ENCODE measurements around the gene RAP1A.
"Not testable (repeated sequence)": the region's sequence is repeated elsewhere in the genome, so short reads cannot be mapped to it uniquely, and the experiment has no call there.

The RAP1A gene

DNA sequence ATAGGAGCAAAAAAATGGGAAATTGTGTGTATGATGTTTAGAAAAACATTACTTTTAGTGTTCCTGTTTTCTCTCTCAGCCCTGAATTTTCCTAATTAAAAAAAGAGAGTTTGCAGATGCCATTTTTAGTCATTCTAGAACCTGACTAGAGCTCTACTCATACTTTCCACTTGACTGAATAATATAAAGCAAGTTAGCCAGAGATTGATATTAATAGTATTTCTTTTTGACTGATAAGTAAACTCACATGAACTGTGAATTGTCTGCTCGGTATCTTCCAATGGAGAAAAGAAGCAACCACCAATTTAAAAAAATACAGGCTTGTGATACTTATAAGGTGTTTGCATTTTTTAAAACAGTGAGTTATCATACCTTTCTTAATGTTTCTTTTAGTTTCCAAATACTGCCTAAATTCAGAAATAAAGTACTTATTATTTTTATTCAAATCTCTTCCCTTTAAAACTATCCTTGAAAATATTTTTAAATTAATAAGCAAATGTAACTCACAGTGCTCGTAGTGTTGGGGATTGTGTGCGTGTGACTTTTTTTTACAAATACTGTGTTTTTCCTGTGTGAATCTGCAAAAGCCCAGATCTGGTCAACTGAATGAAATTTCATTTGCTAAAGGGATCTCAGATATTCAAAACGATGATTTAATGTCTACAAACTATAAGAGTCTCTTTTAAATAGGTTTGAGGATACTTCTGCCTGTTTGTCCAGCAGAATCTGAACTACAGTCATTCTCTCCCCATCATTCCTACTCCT, 9.8 kb downstream of the RAP1A start:
- no peak for DNase-seq (ENCODE audit: low read depth in 3 of 3)

DNA sequence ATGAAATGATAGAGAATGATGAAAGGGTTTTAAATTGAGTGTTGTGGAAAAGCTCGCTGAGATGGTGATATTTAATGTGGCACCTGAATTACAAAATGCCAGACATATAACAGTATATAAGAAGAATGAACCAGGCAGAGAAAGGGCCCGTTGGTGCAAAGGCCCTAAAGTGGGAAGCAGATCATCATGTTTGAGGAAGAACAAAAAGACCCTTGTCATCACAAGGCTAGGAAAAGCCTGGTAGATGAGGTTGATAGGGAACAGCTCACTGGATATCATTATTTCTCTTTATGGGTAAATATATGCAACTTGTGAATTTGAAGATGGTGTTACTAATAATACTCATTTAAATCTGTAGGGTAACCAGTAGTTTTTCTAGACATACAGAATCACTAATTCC, 11.0 kb downstream of the RAP1A start:
- DNase-seq (ENCODE audit: low read depth in 3 of 3) = no peak

DNA sequence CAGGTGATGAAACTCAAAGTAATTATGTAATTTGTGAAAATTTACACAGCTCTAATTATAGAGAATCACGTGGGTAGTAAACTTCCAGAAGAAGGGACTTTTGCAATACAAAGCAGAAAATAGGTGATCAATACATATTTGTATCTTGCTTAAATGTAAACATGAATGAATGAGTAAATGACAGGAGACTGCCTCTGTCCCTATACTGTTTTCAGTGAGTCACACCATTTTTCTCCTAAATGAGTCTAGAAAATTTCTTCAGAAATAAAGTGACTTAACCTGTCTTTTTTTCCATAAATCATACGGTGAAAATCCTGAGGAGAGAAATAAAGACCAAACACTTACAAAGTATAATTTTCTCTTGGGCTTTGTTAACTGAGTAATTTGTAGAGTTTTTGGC, 11.9 kb downstream of the RAP1A start:
- no peak for DNase-seq (ENCODE audit: low read depth in 3 of 3)

DNA sequence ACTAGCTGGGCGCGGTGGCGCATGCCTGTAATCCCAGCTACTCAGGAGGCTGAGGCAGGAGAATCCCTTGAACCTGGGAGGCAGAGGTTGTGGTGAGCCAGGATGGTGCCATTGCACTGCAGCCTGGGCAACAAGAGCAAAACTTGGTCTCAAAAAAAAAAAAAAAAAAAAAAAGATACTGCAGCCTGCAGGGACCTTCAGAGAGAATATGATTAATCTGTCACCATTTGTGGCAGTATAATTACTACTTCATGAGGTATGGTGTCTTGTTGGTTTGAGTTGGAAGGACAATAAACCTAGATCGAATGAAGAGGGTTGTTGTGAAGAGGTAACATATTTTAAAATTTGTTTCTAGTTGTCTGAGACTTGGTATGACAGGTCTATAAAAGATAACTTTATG, 13.2 kb downstream of the RAP1A start:
- not testable (repeated sequence) for DNase-seq (ENCODE audit: low read depth in 3 of 3)

DNA sequence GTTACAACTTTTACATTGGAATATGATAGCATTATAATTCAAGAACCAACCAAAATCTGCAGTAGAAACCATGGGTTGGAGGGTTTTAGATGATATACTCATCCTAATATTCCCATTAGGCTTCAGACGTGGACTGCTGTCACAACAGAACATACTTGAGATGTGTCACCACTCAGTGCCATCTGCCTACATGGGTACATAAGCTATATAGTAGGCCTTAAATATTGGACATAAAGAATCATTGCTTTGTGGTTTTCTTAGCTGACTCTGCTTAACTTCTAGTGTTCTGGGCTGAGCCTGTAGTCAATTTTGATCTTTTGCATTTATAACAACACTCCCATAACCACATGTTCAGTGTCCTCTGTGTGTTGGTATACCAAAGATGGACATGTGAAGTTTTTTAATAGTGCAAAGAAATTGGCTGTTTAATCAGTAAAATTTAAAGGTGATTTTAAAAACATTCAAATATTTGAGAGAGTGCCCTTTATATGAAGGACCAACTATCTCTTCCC, 14.2 kb downstream of the RAP1A start:
- DNase-seq (ENCODE audit: low read depth in 3 of 3) = no peak

DNA sequence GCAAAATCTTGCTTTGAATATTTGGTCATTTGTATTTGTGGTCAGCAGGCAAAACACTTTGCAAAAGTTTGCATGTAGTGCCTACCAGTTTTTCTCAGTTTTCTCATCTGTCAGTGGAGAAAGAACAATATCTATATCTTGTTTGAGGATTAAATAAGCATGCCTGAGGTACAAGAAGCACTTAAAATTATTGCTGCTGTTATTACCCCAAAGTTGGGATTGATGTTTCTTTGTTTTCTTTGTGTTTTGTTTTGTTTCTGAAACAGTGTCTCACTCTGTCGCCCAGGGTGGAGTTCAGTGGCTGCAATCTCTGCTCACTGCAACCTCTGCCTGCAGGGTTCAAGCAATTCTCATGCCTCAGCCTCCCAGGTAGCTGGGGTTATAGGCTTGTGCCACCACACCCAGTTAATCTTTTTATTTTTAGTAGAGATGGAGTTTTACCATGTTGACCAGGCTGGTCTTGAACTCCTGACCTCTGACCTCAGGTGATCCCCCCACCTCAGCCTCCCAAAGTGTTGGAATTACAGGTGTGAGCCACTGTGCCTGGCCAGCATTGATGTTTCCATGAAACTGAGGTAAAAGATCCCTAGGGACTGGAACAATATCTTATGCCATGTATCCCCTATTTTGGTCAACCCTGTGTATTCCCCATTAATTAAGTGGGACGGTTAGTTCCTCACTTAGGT, 15.9 kb downstream of the RAP1A start:
- DNase-seq (ENCODE audit: low read depth in 3 of 3) = no peak

DNA sequence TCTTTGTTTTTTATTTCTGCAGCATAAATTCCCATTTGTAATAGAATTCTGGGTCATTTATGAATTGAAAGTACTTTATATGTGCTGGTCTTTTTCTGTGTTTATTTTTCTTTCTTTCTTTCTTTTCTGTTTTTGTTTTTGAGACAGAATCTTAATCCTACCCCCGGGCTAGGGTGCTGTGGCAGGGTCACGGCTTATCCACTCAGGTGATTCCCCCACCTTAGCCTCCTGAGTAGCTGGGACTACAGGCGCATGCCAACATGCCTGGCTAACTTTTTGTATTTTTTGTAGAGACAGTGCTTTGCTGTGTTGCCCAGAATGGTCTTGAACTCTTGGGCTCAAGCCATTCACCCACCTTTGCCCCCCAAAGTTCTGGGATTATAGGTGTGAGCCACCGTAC, 18.7 kb downstream of the RAP1A start:
- no peak for DNase-seq (ENCODE audit: low read depth in 3 of 3)

DNA sequence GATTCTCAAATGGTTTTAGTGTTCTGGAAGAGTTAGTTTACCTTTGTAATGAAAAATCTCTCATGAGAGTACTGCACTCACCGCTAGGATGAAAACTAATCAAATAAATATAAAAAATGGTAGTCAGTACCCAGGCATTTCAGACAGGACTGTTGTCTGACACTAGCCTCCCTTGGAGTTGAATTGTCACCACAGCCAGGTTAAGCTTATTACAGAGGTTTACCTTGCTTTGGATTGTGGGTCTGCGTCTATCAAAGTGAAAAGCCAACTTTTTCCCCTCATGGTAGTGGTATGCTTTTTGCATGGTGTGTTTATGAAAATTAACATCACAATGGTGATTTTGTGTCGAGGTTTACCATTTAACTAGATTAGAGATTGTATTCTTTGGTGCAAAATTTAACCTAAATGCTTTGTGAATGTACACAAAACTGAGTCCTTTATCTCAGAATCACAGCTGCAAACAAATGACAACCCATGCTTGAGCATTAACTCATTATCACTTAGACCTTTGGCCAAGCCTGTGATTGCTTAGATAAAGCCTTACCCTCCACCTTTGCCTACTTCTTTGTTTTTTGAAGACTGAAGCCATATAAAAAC, 20.1 kb downstream of the RAP1A start:
- DNase-seq (ENCODE audit: low read depth in 3 of 3) = no peak

DNA sequence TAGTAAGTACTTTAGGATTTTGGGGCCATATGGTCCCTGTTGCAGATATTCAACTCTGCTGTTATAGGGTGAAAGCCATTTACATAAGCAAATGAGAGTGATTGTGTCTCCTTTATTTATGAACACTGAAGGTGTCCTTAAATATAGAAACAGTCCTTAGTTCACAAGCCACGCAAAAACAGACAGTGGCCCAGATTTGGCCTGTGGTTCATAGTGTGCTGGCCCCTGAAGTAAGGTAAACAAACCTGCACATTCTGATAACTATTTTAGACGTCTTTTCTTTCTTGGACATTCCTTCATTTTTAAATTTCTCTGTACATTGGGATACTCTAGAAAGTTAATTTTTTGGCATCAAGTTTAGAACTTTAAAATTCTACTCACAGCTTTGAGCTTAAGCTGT, 23.5 kb downstream of the RAP1A start:
- DNase-seq (ENCODE audit: low read depth in 3 of 3) = no peak

DNA sequence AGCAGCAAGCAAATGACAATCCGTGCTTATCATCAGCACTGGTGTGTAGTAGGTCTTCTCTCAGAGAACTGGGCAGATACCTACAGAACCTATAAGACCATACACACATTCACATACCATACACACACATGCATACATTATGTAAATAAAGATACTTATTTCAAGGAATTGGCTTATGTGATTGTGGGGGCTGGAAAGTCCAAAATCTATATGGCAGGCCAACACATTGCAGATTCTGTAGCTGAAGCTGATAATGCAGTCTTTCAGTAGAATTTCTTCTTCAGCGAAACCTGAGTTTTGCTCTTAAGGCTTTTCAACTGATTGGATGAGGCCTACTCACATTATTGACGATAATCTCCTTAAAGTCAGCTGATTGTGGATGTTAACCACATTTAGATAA, 24.1 kb downstream of the RAP1A start:
- DNase-seq (ENCODE audit: low read depth in 3 of 3) = no peak

DNA sequence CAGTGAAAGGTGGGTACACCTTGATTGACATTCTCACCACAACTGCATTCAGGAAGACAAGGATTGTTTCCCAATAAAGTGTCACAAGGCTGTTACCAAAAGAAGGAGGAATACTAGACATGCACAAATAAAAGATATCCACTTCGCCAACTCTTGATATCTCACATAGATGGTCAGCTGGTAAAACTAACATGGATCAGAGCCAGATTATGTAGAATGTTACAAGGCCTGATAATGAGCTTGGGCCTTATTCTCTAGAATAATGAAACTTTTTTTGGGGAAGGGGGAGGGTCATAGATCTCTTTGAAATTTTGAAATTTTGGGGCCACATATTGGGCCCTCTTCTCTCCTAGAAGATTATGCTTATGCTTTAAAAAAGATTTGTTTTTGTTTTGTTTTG, 24.9 kb downstream of the RAP1A start:
- DNase-seq (ENCODE audit: low read depth in 3 of 3) = no peak

DNA sequence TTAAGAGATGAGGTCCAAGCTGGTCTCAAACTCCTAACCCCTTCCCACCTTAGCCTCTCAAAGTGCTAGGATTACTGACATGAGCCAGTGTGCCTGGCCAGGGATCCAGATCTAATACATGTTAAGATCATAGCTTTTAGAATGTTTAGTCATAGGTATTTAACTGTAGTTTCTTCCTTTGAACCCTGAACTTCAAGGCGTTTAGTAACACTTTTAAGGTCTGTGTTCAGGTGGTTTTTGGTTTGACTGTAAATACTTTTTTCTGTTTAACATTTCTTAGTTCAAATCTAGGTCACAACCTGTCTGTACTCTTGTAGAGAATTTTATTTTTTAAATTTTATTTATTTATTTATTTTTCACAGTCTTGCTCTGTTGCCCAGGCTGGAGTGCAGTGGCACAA, 28.1 kb downstream of the RAP1A start:
- no peak for DNase-seq (ENCODE audit: low read depth in 3 of 3)

DNA sequence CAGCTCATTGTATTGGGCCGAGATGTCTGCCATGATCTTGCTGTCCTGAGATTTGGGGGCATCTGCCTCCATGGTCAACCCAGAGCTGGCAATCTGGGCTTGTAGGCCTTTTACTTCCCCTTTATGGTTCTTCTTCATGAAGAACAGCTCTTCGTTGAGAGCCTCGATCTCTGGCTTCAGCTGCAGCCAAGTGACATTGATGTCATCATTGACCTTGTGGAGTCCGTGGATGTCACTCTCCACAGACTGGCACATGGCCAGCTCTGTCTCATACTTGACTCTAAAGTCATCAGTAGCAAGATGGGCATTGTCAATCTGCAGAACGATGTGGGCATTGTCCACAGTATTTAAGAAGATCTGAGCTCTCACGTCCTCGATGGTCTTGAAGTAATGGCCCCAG, 29.2 kb downstream of the RAP1A start:
- no peak for DNase-seq (ENCODE audit: low read depth in 3 of 3)

DNA sequence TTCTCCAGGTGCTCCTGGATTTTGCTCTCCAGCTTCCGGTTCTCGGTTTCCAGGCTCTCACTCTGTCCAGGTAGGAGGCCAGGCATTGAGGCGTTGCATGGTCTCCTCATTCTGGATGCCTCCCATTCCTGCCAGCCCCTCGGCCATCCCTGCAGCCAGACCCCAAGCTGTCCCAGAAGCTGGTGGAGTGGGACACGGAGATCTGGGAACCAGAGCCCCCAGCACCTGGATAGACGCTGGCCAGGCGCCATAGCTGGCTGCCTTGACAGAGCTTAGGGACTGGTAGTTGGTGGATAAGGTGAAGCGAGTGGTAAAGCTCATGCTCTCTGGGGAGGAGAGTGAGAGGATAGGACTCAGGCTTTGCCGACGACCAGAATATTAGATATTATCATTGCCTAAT, 29.6 kb downstream of the RAP1A start:
- DNase-seq (ENCODE audit: low read depth in 3 of 3) = no peak

DNA sequence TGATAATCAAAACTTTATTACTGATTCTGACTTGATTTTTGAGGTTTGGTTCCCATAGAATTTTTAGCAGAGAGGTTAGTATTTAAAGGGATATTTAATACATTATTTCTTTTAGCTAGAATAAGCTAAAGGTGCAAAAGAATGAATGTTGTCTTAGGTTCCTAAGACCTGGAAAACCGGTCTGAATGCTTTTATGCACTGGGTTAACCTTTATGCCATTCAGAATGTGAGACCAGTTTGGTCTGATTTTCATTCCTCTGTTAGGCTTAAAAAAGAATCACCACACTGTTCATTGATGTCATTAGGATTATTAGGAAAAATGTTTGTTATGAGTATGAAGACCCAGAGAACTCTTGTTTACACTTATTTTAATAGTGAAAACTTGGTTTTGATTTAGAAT, 30.1 kb downstream of the RAP1A start:
- no peak for DNase-seq (ENCODE audit: low read depth in 3 of 3)

DNA sequence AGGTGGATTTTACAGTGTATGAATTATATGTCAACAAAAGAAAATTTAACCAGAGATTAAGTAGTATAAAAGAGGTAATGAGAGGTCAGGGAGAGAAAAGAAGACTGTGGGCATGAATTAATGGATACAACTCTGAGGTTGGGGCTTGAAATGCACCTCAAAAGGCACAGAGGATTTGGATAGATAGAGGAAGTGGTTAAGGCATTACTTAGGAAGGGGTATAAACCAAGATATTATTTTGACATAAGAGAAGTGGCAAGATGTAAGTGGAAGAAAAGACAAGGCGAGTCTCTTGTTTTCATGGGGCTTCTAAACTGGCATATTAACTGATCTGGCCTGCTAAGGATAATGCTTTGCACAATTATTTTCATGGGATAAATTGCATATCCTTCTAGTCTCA, 34.1 kb downstream of the RAP1A start:
- no peak for DNase-seq (ENCODE audit: low read depth in 3 of 3)

DNA sequence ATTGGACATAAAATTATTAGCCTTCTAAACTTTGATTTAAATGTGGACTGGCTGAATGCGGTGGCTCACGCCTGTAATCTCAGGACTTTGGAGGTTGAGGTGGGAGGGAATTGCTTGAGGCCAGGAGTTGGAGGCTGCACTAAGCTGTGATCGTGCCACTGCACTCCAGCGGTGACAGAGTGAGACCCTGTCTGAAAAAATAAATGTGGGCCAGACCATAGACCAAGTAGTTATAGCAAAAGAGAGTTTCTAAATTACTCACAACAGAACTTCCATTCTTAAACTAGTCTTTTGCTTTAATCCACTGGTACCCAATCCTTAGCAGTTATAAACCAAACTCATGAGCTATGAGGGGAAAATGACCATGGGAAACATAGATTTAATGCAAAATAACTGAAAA, 35.2 kb downstream of the RAP1A start:
- no peak for DNase-seq (ENCODE audit: low read depth in 3 of 3)

DNA sequence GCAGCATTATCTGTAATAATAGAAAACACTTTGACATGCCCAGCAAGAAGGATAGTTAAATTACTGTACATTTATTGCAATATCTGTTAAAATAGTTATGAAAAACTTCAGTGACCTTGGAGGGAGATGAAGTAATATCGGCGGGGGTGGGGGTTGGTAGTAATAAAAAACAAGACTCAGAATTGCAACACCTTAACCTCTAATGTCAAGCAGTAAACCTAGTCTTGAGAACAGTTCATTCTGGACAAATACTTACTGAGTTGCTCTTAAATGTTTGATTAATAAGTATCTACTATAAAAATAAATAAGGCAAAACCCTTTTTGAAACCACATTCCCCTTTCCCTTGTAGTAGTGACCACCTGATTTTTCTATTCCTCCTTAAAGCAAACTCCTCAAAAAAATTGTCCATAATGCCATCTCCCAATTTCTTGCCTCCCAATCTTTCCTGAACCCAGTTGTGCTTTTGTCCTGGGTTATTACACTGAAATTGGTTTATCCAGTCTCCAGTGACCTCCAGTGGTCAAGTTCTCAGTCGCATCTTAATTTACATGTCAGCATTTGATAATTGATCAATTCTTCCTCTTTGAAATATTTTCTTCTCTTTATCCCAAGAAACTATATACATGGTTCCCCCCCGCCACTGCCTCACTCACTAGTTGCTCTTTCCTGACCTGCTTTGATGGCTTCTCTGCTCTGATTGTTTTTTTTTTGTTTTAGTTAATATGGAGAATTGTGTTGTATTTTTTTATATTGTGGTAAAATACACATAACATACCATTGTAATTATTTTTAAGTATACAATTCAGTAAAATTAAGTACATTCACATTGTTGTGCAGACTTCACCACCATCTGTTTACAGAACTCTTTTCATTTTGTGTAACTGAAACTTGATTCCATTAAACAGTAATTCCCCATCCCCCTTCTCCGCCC, 36.8 kb downstream of the RAP1A start:
- no peak for DNase-seq (ENCODE audit: low read depth in 3 of 3)

DNA sequence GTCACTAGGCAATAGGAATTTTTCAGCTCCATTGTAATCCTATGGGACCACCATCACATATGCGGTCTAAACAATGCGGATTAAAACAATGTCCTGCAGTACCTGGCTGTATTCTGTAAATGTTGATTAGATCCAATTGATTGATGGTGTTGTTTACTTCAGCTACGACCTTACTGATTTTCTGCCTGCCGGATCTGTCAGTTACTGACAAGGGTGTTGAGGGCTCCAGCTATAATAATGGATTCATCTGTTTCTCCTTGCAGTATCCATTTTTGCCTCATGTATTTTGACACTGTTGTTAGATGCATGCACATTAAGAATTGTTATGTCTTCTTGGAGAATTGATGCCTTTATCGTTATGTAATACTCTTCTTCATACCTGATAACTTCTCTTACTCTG, 39.0 kb downstream of the RAP1A start:
- no peak for DNase-seq (ENCODE audit: low read depth in 3 of 3)

DNA sequence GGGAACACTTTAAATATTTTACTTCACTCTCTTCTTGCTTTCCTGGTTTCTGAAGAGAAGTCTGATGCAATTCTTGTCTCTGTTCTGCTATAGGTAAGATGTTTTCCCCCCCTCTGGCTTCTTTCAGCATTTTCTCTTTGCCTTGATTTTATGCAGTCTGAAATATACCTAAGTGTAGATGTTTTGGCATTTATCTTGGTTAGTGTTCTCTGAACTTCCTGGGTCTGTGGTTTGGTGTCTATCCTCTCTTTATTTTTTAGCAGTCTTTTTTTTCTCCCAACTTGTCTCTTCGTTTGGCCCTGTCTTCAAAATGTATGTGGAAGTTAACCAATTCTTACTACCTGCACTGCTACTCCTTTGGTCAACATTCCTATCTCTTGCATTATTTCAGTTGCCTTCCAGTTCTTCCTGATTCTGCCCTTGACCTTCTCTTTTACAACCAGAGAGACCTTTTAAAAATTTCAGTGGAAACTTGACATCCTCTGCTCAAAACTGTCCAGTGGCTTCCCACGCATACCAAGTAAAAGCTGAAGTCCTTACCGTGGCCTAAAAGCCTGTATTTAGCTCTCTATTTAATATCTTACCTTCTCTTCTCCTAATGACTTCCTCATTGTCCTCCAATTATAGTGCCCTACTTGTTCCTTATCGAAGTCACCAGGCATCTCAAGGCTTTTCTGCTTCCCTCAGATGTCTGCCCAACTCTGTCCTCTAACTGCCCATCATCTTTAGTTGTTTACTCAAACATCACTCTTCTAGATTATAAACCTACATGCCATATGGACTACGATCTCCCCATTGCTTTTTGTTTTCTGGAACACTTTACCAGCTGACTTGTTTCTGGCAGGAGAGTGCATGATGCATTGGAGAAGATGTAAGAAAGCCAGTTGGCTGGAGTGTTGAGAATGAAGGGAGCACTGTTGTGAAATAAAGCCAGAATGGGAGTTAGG, 40.9 kb downstream of the RAP1A start:
- DNase-seq (ENCODE audit: low read depth in 3 of 3) = no peak

DNA sequence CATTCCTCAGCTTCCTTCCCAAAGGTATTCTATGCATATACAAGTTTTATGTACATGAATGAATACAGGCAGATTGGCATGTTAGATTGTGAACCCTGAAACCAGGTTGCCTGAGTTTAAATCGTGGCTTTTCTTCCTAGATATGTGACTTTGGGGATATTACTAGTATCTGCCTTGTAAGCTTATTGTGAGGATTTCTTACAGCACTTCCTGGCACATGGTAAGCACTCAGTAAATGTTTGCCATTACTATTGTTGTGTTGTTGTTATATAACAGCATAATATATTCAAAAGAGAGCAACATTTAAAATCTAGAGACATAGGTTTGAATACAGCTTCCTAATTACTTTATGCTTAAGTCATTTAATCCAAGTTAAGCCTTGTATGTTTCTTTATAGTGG, 45.1 kb downstream of the RAP1A start:
- DNase-seq (ENCODE audit: low read depth in 3 of 3) = no peak

All from stimulated activated CD4-positive, alpha-beta T cell treated with anti-CD3 and anti-CD28 coated beads, TNF-alpha, amount 100 ng/mL, for 48 hours (primary cell).